Germinal center (tissue), 1 donor: Measurements from ENCODE around the gene PRPF6.
"Not testable (repeated sequence)": the region's sequence is repeated elsewhere in the genome, so short reads cannot be mapped to it uniquely, and the experiment has no call there.

Source experiments
- DNase-seq: peaks from one replicate; pipeline ENCODE4 v3.0.0; 2012; ENCODE audit warnings: mixed read lengths, low spot score

The PRPF6 gene

GRCh38 chr20:63973636-63974401 is 7.1 kb upstream of the PRPF6 start:
- DNase-seq = peak; percentile 82

DNA sequence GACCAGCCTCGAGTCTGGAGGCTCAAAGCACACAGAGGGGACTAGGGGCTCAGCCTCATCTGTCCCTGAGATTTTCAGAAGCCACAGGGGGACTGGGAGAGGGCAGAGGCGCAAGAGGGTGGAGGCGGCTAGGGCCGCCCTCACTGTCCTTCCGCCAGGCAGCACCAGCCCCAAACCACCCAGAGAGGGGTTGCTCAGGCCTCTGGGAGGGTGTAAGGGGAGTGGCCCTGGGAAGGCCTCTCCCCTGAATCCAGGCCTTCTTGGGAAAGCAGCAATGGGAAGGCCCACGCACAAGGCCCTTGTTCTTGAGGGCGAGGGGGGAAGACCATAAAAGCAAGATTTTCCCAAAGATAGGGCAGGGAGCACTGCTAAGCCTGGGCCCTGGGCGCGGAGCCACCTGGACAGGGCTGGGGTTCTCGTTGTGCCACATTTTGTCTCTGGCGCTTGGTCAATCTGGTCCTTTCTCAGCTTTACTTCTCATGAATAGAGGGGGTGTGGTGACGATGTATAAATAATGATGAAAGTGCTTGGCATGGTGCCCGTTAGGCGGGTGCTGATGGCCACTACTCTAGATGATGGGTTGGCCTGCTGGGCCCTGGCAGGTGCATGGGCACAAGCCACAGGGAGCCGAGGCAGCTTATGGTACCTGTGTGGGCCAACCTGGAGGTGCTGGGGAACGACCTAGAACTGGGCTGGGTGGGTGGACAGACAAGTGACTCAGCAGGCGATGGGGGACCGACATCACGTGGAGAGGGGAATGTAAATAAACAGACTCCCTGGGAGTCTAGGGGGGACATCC is 6.3 kb upstream of the PRPF6 start:
- no peak for DNase-seq

DNA sequence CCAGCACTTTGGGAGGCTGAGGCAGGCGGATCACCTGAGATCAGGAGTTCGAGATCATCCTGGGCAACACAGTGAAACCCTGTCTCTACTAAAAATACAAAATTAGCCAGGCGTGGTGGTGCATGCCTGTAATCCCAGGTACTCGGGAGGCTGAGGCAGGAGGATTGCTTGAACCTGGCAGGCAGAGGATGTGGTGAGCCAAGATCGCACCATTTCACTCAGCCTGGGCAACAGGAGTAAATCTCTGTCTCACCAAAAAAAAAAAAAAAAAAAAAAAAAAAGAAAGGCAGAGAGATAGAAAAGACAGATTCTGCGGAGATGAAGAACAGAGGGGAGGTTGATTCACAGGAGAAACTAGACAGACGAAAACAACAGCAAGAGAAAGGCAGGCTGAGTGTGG is 4.4 kb upstream of the PRPF6 start:
- not testable (repeated sequence) for DNase-seq

DNA sequence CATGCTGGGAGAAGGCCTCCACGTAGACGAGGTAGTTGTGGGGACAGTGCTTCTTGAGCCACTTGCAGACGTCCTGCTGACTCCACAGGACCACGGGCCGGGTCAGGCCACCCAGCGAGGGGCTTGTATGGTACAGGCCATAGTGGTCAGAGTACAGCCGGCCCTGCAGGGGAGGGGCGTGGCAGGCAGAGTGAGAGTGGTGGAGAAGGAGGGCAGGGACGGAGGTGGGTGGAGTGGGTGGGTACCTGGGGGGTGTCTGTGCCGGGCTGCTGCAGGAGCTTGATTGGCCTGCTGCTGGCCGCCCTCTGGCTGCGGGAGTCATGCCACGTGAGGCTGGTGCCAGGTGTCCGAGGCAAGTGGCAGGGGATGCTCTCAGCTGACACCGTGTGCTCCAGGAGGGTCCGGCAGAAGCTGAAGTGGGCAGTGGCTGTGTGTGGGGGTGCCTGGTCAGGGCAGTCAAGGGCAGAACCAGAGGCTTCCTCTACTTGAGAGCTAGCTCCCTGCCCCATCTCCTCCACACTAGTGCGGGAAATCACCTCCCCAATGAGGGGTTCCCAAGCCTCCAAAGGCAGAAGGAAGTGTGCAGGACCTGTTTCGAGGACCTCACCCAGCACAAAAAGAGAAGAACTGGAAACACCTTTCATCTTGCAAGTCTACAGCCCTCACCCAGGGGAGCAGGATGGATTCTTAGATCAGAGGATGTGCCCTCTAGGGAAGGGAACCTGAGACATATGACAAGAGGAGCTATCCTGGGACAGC is 3.8 kb upstream of the PRPF6 start:
- no peak for DNase-seq

DNA sequence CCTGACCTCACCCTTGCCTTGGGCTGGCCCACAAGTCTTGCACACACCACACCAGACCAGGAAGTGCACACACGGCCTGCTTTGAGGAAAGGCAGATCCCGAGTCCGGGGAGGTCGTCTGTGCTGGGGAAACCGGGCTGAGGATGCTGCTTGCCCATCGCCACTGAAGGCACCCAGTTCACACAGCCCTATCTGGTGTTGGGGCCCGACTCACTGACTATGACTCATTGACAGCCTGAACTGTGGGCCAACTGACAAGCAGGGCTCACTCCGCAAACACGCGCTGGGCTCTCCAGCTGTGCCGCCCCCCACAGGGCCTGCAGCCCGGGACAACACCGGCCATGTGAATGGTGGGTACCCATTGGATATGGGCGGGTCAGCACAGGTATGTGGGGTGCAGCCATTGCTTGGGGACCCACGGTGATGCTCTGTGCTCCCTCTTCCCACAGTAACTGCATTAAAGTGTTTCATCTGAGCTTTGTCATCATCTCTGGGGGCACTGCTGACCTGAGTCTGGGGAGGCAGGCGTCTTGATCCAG is 3.1 kb upstream of the PRPF6 start:
- DNase-seq = no peak

GRCh38 chr20:63978319-63979228 is 2.4 kb upstream of the PRPF6 start:
- DNase-seq = peak; percentile 69

DNA sequence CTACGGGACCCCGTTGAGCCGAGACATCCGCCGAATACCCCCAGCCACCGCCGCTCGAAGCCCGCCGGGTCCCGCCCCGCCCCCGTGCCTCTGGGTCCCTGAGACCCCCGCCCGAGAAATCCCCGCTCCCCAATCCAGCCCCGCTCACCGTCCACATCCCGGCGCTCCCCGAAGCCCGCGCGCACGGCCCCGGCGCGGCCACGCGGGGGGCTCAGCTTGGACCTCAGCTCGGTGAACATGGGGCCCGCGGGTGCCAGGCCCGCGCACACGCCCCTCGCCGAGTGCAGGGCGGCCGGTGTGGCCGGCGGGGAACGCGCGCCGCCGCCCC is 1.7 kb upstream of the PRPF6 start:
- DNase-seq = no peak

DNA sequence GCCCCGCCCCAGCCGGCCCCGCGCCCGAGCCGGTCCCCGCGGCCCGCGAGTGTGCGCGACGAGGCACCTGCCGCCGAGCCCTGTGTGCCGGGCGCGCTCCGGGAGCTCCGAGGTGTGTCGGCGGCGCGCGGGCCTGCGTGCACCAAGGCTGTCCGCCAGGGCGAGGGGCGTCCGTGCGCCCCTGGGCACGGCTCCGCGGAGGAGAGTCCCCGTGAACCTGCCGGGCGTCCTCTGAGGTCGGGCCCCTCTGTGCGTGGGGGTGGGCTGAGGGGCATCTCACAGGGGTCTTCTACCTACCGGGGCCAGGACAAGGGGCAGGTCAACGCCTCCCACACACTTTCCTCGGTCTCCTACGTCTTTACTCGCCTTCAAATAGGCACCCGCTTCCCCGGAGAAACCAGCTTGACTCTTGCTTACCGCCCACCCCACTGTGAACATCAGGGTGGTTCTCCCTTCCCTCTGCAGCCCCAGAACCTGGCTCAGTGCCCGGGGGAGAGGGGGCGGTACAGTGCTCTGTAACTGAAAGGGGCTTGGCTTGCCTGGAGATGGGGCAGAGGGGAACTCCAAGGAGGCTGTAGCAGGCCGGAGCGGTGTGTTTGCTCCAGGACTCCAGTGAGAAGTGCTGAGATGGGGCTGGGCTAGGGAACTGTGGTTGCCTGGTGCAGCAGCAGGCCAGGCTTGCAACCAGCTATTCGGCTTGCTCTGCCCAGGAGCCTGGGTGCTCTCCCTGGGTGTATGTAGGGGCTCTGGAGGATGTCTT is 1.2 kb upstream of the PRPF6 start, which contains the start of gene SAMD10:
Gene SAMD10, minus strand, starts transcription at position 86 of the 760 bp plus-strand sequence. CDS start 175 bp downstream, outside the sequence.
- DNase-seq = peak; percentile 79

DNA sequence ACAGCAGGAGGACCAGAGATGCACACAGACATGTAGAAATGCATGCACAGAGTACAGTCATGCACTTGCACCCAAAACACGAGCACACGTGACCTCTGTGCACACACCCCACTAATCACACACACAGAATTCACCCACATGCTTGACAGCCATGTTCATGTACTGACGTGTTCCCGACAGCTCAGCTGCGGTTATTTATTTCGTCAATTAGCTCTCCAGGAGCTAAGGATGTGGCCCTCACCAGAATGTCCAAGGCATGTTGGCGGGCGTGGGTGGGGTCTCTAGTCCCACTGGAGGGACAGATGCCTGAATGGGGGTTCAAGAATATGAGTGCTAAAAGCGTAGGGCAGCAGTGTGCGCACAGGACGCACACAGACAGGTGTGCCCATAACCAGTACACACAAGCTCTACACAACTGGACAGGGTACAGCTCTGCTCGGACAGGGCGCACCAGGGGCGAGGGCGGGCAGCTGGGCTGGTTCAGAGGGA is 571 bp upstream of the PRPF6 start:
- no peak for DNase-seq

DNA sequence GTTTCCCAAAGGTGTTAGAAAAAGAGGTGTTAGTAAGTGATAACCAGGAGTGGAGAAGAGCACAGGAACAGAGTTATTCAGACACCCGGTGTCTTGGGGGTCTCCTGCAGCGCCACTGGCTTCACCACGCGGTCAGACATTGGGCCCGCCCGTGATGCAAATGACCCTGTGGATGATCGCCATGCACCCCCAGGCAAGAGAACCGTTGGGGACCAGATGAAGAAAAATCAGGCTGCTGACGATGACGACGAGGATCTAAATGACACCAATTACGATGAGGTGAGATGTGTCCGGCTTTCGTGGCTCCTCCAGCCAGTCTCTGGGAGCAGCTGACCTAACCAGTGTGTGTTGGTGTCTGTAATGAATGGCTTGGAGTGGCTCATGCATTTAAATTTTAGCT is 2.0 kb downstream of the PRPF6 start:
- no peak for DNase-seq

- no peak for DNase-seq
These were observed 20.0 kb downstream of the PRPF6 start for GRCh38 chr20:64000906-64001305.

DNA sequence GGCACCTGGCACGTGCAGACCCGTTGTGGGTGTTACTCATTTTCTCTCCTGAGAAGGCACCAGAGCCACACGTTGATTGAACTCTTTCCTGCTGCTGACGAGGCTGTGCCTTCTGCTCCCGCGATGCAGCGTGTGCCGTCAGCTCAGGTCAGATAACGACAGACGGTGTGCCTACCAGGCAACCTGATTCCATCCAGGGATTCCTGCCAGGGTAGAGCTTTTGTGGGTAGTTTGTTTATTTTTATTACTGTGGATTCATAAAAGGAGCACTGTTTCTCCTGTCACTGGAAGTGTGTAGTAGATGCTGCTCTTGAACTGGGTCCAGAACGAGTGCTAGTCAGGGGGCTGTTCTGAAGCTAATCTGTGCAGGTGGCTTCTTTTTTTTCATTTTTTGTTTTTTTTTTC is 20.7 kb downstream of the PRPF6 start:
- no peak for DNase-seq

GRCh38 chr20:64003960-64004725 is 23.2 kb downstream of the PRPF6 start:
- DNase-seq = no peak

DNA sequence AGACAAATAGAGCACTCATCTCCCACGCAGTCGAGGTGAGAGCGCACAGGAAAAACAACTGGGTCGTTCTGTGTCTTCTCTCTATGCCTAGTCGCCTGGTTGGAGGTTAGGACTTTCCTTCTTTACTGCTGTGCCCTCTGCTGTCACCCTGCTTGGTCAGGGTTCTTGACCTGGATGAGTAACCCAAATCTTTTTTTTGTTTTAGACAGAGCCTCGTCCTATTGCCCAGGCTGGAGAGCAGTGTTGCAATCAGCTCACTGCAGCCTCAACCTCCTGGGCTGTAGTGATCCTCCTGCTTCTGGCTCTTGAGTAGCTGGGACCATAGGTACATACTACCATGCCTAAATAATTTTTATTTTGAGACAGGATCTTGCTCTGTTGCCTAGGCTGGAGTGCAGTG is 24.5 kb downstream of the PRPF6 start:
- no peak for DNase-seq

GRCh38 chr20:64006490-64006889 is 25.6 kb downstream of the PRPF6 start:
- DNase-seq = no peak

DNA sequence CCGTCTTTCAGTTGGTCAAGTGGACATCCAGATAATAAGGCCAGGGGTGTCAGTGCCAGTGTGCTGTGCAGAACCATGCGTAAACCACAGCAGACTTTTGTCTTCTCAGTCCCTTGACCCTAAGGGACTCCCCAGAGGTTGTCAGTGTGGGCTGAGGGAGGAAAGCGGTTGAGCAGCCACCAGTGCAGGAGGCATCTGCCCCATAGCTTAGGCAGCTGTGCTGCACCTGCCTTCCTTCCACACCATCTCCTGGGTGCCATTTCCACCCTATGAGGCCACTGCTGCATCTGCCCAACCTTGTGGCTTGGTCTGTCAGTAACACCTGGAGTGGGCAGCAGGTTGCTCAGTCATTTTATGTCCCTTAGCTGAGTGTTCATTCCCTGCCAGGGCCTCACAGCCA is 26.0 kb downstream of the PRPF6 start:
- no peak for DNase-seq

- DNase-seq = no peak
These were observed 29.0 kb downstream of the PRPF6 start for GRCh38 chr20:64009811-64010387.

DNA sequence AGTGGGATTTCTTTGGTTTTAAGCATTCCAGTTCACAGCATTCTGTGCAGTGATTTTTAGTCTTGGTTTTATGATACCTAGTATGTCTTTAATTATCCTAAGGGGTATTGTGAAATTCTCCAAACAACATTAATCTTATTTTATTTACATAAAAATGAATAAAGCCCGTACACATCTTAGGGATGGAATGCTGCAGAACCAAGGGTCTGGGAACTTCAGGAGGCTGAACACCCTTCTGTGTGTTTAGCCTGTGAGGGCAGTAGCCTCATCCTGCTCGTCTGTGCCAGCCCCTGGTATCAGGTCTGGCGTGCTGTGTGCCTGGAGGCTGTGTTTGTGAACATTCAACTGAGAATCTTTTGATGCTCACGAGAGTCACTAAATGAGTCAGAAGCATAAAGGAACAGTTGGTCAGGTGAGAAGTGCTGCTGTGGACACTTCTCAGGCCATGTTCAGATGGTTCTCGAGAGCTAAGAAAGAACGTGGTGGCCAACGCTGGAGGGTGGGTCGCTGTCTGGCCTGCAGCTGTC is 29.8 kb downstream of the PRPF6 start:
- DNase-seq = no peak

DNA sequence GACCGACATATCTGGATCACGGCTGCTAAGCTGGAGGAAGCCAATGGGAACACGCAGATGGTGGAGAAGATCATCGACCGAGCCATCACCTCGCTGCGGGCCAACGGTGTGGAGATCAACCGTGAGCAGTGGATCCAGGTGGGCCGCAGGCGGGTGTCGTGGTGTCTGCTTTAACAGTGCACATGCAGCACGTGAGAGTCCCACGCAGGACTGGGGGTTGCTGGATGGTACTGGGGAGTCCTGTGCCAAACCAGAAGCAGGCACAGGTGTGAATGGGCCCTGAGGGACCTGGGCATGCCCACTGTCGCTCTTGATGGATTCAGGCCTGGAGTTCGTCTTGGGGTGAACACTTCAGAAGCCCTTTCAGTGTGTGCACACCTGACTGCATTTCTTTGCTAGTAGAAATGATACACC is 30.4 kb downstream of the PRPF6 start:
- no peak for DNase-seq
